Measurements from ENCODE around the gene NFYC.

Gene NFYC

DNA sequence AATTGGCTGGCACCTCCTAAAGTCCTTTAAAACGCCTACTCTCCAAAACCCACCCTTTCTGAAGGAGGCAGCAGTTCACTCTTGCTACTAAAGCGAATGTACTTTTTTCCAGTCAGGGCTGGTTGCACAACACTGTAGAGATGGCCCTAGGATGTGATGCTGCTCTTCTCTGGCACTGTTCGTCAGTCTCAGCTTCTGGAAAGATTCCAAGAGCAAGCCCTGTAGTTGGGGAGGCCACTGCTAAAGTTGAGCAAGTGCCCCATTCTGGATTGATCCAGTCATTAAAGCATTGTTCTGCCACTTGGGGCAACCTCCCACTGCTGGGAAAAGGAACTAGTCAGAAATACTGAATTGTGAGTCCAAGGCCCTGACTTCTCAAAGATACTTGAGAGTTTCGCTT is 63.6 kb downstream of the NFYC start:
- Histone ChIP-seq H3K4me3 (ENCODE audit: low read depth in 1 of 5, low read length in 5 of 5) (no peak overlapping the region), H3K9me3 (ENCODE audit: control insufficient read depth in 5 of 5, low read length in 5 of 5) (no peaks in the 10 kb centered on the region), H3K36me3 (ENCODE audit: control insufficient read depth in 5 of 5, insufficient read depth in 5 of 5, low read length in 5 of 5) (peaks cover 45 to 90% (median 75%) of the 10 kb centered on the region in 5 donors), H3K9ac (ENCODE audit: low read length in 5 of 5) (peak overlapping the region in 1 of 5 donors; percentile 29), H3K4me1 (ENCODE audit: control insufficient read depth in 5 of 5, insufficient read depth in 5 of 5, low read length in 5 of 5) (peaks cover 0 to 14% (median 10%) of the 10 kb centered on the region in 5 donors), H3K27ac (ENCODE audit: low read depth, low read length) (peak overlapping the region; percentile 51), H3K27me3 (ENCODE audit: control insufficient read depth in 5 of 5, insufficient read depth in 4 of 5, low read length in 5 of 5) (no peaks in the 10 kb centered on the region)

DNA sequence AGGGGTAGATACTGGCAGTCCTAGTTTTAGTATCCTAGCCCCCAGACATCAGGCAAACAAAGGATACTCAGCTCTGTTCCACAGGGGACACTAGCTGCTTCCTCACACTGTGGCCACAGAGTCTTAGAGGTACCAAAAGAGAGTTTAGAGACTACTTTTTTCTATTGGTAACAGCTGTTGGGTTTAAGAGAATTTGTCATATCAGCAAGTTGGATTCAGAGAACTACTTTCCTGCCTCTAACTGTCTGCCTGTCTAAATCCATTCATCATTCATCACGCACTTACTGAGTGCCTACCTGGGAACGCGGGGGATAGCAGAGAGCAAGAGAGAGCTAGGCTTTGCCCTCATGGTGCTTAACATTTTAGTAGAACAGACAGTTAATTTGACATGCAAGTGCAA is 65.0 kb downstream of the NFYC start:
- H3K4me3 ChIP-seq (ENCODE audit: low read depth in 1 of 5, low read length in 5 of 5), result no peak overlapping the region
- H3K36me3 ChIP-seq (ENCODE audit: control insufficient read depth in 5 of 5, insufficient read depth in 5 of 5, low read length in 5 of 5), result peaks cover 34 to 88% (median 78%) of the 10 kb centered on the region in 5 donors
- H3K9ac ChIP-seq (ENCODE audit: low read length in 5 of 5), result no peak overlapping the region
- no peaks in the 10 kb centered on the region for H3K27me3 ChIP-seq (ENCODE audit: control insufficient read depth in 5 of 5, insufficient read depth in 4 of 5, low read length in 5 of 5)
- H3K27ac ChIP-seq (ENCODE audit: low read depth, low read length), result no peak overlapping the region
- H3K4me1 ChIP-seq (ENCODE audit: control insufficient read depth in 5 of 5, insufficient read depth in 5 of 5, low read length in 5 of 5), result peaks cover 0 to 14% (median 10%) of the 10 kb centered on the region in 5 donors
- no peaks in the 10 kb centered on the region for H3K9me3 ChIP-seq (ENCODE audit: control insufficient read depth in 5 of 5, low read length in 5 of 5)

DNA sequence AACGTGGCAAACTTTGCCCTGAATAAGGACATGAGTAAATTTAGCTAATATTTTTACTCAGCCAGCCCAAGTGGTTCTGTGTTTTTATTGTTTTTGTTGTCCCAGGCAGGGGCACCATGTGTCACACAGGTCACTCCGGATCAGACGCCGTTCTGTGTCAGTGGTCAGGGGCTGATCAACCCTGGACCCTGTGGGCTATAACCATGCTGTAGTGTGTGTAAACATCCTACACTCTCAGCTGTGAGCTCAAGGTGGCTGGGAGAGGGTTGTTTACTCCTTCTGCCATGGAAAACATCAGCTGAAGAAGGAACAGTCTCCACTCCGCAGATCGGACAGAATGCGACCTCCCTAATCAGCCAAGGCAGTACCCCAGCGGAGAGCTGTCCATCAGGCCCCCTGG is 65.6 kb downstream of the NFYC start:
- no peak overlapping the region for H3K4me3 ChIP-seq (ENCODE audit: low read depth in 1 of 5, low read length in 5 of 5)
- H3K36me3 ChIP-seq (ENCODE audit: control insufficient read depth in 5 of 5, insufficient read depth in 5 of 5, low read length in 5 of 5), result peaks cover 34 to 88% (median 80%) of the 10 kb centered on the region in 5 donors
- H3K27me3 ChIP-seq (ENCODE audit: control insufficient read depth in 5 of 5, insufficient read depth in 4 of 5, low read length in 5 of 5), result no peaks in the 10 kb centered on the region
- no peak overlapping the region for H3K9ac ChIP-seq (ENCODE audit: low read length in 5 of 5)
- no peaks in the 10 kb centered on the region for H3K9me3 ChIP-seq (ENCODE audit: control insufficient read depth in 5 of 5, low read length in 5 of 5)
- H3K4me1 ChIP-seq (ENCODE audit: control insufficient read depth in 5 of 5, insufficient read depth in 5 of 5, low read length in 5 of 5), result peaks cover 0 to 14% (median 10%) of the 10 kb centered on the region in 5 donors
- no peak overlapping the region for H3K27ac ChIP-seq (ENCODE audit: low read depth, low read length)

DNA sequence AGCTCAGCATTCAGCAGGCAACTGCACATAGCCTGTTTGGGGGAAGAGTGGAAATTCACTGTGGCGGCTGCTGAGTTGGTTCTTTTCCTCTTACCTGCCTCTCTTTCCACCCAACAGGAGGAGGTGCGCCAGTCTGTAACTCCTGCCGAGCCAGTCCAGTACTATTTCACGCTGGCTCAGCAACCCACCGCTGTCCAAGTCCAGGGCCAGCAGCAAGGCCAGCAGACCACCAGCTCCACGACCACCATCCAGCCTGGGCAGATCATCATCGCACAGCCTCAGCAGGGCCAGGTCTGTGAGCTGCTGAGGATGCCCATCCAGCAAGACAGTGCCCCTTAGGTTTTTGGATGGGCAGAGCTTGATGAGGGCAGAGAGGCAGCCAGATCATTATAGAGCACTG is 66.5 kb downstream of the NFYC start:
- Histone ChIP-seq H3K9ac (ENCODE audit: low read length in 5 of 5) (no peak overlapping the region), H3K27ac (ENCODE audit: low read depth, low read length) (no peak overlapping the region), H3K4me3 (ENCODE audit: low read depth in 1 of 5, low read length in 5 of 5) (no peak overlapping the region), H3K36me3 (ENCODE audit: control insufficient read depth in 5 of 5, insufficient read depth in 5 of 5, low read length in 5 of 5) (peaks cover 31 to 93% (median 84%) of the 10 kb centered on the region in 5 donors), H3K27me3 (ENCODE audit: control insufficient read depth in 5 of 5, insufficient read depth in 4 of 5, low read length in 5 of 5) (no peaks in the 10 kb centered on the region), H3K9me3 (ENCODE audit: control insufficient read depth in 5 of 5, low read length in 5 of 5) (no peaks in the 10 kb centered on the region), H3K4me1 (ENCODE audit: control insufficient read depth in 5 of 5, insufficient read depth in 5 of 5, low read length in 5 of 5) (peaks cover 0 to 14% (median 10%) of the 10 kb centered on the region in 5 donors)

DNA sequence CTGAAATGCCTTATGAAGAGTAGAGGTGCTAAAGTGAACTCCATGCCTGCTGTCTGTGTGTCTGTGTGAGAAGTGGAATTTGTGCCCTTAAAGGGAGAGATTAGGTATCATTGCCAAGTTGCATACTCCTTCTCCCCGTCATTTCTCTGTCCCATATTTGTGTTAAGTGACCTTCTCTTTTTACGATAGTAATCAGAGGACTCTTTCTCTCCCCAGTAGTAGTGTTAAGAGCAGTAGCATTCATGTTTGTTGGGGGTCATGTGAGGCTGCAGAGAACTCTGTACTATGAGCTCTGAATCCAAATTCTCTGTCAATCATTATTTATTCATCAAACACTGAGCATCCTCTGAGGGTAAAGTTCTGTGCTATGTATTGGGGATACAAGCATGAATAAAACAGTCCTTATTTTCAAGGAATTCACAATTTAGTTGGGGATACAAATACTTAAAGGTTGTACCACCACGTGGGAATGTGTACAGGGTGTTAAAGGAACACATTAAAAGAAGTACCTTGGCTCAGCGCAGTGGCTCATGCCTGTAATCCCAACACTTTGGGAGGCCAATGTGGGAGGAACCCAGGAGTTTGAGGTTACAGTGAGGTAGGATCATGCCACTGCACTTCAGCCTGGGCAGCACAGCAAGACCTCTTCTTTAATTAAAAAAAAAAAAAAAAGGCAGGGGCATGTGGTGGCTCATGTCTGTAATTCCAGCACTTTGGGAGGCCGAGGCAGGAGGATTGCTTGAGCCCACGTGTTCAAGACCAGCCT is 67.3 kb downstream of the NFYC start:
- H3K36me3 ChIP-seq (ENCODE audit: control insufficient read depth in 5 of 5, insufficient read depth in 5 of 5, low read length in 5 of 5), result peaks cover 26 to 91% (median 81%) of the 10 kb centered on the region in 5 donors
- H3K4me3 ChIP-seq (ENCODE audit: low read depth in 1 of 5, low read length in 5 of 5), result no peak overlapping the region
- H3K27me3 ChIP-seq (ENCODE audit: control insufficient read depth in 5 of 5, insufficient read depth in 4 of 5, low read length in 5 of 5), result no peaks in the 10 kb centered on the region
- peaks cover 0 to 14% (median 10%) of the 10 kb centered on the region in 5 donors for H3K4me1 ChIP-seq (ENCODE audit: control insufficient read depth in 5 of 5, insufficient read depth in 5 of 5, low read length in 5 of 5)
- no peak overlapping the region for H3K27ac ChIP-seq (ENCODE audit: low read depth, low read length)
- no peaks in the 10 kb centered on the region for H3K9me3 ChIP-seq (ENCODE audit: control insufficient read depth in 5 of 5, low read length in 5 of 5)
- H3K9ac ChIP-seq (ENCODE audit: low read length in 5 of 5), result no peak overlapping the region

DNA sequence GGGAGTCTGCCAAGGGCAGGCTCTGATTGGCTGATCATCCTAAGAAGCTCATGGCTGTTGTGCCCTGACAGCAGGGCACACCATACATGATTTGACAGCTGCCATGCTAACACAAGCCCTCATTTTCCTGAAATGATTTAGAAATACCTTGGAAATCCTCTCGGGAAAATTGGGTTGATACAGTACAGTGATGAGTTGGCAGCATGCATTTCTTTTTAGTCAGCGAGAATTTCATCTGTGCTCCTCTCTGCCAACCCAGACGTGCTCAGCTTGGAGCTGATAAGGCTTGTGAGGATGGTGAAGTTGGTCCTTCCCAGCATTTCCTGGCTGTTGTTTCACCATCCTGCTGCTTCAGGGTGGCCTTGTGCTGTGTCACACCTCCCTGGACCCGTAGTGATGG is 69.5 kb downstream of the NFYC start:
- H3K27me3 ChIP-seq (ENCODE audit: control insufficient read depth in 5 of 5, insufficient read depth in 4 of 5, low read length in 5 of 5), result no peaks in the 10 kb centered on the region
- H3K36me3 ChIP-seq (ENCODE audit: control insufficient read depth in 5 of 5, insufficient read depth in 5 of 5, low read length in 5 of 5), result peaks cover 27 to 91% (median 82%) of the 10 kb centered on the region in 5 donors
- no peak overlapping the region for H3K9ac ChIP-seq (ENCODE audit: low read length in 5 of 5)
- no peak overlapping the region for H3K4me3 ChIP-seq (ENCODE audit: low read depth in 1 of 5, low read length in 5 of 5)
- H3K27ac ChIP-seq (ENCODE audit: low read depth, low read length), result no peak overlapping the region
- H3K9me3 ChIP-seq (ENCODE audit: control insufficient read depth in 5 of 5, low read length in 5 of 5), result no peaks in the 10 kb centered on the region
- no peaks in the 10 kb centered on the region for H3K4me1 ChIP-seq (ENCODE audit: control insufficient read depth in 5 of 5, insufficient read depth in 5 of 5, low read length in 5 of 5)

DNA sequence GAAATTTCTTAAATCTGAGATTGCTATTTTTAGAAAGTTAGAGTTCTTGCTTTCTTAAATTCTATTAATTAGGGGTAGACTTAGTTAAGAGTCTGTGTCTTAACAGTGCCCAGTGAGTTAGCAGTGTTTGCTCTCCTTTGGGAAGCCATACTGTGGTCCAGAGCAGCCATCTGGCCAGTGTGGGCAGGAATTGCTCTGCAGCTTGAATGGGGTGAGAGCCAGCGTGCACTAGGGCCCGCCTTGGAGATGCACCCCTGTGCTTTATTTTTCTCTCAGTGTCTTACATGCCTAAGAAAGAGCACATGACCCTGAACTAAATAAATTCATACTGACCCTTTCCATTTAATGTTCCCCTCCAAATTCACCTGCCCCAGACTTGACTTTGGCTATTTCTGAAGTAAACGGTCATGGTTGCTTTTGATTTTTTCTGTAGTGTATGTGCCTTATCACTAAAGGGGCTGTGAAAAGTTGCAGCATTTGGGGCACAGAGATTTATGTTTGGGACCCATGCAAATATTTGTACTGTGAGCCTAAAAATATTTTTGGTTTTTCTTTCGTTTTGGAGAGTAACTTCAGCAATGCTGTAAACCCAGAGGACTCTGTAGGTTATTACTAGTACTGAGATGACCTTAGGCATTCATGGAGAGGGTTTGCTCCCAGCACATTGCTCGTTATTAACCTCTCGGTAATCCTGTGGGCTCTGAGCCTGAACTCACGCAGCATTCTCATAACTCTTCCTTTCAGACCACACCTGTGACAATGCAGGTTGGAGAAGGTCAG is 70.8 kb downstream of the NFYC start:
- Histone ChIP-seq H3K4me1 (ENCODE audit: control insufficient read depth in 5 of 5, insufficient read depth in 5 of 5, low read length in 5 of 5) (no peaks in the 10 kb centered on the region), H3K9me3 (ENCODE audit: control insufficient read depth in 5 of 5, low read length in 5 of 5) (no peaks in the 10 kb centered on the region), H3K9ac (ENCODE audit: low read length in 5 of 5) (no peak overlapping the region), H3K4me3 (ENCODE audit: low read depth in 1 of 5, low read length in 5 of 5) (no peak overlapping the region), H3K27me3 (ENCODE audit: control insufficient read depth in 5 of 5, insufficient read depth in 4 of 5, low read length in 5 of 5) (no peaks in the 10 kb centered on the region), H3K36me3 (ENCODE audit: control insufficient read depth in 5 of 5, insufficient read depth in 5 of 5, low read length in 5 of 5) (peaks cover 20 to 91% (median 83%) of the 10 kb centered on the region in 5 donors), H3K27ac (ENCODE audit: low read depth, low read length) (no peak overlapping the region)

DNA sequence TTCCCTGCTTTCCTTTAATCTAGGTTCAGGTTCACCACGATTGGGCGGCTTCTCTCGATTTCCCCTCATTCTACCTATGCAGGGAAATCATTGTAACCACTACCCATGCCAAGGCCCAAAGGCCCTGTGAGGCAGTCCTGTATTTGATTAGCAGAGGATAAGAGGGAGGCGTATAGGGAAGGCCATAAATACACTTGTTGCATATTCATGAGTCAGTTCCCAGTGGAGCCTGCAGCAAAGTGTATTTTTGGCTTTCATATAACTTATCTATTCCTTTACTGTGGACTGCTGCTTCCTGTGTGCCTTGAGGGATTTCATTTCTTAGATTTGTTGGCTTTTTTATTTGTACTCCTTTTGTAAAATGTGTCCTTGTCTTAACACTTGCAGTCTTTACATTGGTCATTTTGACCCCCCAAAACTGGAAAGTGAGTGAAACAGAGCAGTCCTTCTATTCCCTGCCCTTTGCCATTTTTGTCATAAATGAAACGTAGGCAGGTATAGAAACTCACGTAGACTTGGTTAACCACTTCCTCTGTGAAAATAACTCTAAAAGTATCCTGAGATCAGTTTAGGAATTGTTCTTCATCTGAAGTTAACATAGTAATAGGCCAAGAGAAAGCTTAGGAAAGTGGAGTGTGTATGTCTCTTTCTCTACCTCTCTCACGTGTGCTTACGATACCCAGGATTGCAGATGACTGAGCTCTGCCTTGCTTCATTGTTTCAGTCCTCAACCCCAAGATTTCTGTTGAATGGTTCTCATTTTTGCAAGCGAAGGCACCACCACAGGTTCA is 72.4 kb downstream of the NFYC start:
- no peaks in the 10 kb centered on the region for H3K9me3 ChIP-seq (ENCODE audit: control insufficient read depth in 5 of 5, low read length in 5 of 5)
- H3K4me1 ChIP-seq (ENCODE audit: control insufficient read depth in 5 of 5, insufficient read depth in 5 of 5, low read length in 5 of 5), result no peaks in the 10 kb centered on the region
- no peaks in the 10 kb centered on the region for H3K27me3 ChIP-seq (ENCODE audit: control insufficient read depth in 5 of 5, insufficient read depth in 4 of 5, low read length in 5 of 5)
- no peak overlapping the region for H3K27ac ChIP-seq (ENCODE audit: low read depth, low read length)
- H3K9ac ChIP-seq (ENCODE audit: low read length in 5 of 5), result no peak overlapping the region
- H3K4me3 ChIP-seq (ENCODE audit: low read depth in 1 of 5, low read length in 5 of 5), result no peak overlapping the region
- peaks cover 15 to 89% (median 81%) of the 10 kb centered on the region in 5 donors for H3K36me3 ChIP-seq (ENCODE audit: control insufficient read depth in 5 of 5, insufficient read depth in 5 of 5, low read length in 5 of 5)

DNA sequence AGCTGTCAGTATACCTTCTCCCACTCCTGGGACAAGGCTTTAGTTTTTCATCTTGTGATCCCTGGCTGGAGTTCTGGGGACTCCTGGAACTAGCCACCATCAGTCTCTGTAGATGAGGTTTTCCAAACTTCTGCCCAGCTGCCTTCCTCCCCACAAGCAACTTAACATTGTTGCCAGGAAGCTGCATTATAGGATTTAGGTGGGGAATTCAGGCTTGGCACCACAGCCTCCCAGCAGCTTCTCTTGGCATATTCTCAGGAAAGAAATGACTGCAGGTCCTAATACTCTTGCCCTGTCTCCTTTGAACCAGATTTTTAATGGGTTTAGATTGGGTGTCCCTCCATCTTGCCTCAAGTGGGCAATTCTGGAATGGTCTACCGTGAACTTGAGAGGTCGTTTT is 73.5 kb downstream of the NFYC start:
- Histone ChIP-seq H3K27ac (ENCODE audit: low read depth, low read length) (no peak overlapping the region), H3K4me3 (ENCODE audit: low read depth in 1 of 5, low read length in 5 of 5) (no peak overlapping the region), H3K36me3 (ENCODE audit: control insufficient read depth in 5 of 5, insufficient read depth in 5 of 5, low read length in 5 of 5) (peaks cover 15 to 89% (median 82%) of the 10 kb centered on the region in 5 donors)

More for the DNA sequence above, 73.5 kb downstream of the NFYC start:
- Histone ChIP-seq H3K4me1 (ENCODE audit: control insufficient read depth in 5 of 5, insufficient read depth in 5 of 5, low read length in 5 of 5) (peaks cover 1 to 6% (median 3%) of the 10 kb centered on the region in 5 donors), H3K27me3 (ENCODE audit: control insufficient read depth in 5 of 5, insufficient read depth in 4 of 5, low read length in 5 of 5) (no peaks in the 10 kb centered on the region), H3K9ac (ENCODE audit: low read length in 5 of 5) (no peak overlapping the region), H3K9me3 (ENCODE audit: control insufficient read depth in 5 of 5, low read length in 5 of 5) (no peaks in the 10 kb centered on the region)

All from subcutaneous abdominal adipose tissue (tissue), 5 donors.